ENCODE results near the gene TMEM82.

Gene TMEM82

DNA sequence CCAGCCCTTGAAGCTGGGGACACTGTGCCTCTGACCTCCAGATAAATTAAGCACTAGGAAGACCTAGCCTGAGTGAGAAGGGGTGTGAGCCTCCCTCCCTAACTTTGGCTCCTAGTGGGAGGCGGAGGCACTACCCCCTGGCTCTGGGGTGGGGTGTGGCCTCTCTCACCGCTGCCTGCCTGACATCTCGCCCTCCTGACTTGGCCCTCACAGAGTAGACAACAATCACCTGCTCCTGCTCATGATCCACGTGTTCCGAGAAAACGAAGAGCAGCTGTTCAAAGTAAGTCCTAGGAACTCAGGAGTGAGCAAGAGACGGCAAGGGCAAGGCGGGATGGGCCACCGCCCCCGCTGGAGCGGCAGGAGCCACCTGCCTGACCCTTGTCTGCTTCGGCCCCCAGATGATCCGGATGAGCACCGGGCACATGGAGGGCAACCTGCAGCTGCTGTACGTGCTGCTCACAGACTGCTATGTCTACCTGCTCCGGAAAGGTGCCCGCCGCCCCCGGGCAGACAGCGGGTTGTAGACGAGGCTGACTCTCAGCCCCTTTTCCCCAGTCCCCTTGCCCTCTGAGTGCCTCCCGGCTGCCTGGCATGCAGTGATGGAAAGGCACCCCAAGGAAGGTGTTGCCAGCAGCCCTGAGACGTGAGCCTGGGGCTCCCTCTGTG is 14.3 kb upstream of the TMEM82 start:
- no peaks in the 10 kb centered on the region for H3K27me3 ChIP-seq (ENCODE audit: control insufficient read depth in 2 of 2, insufficient read depth in 2 of 2, low read length in 2 of 2)
- H3K4me3 ChIP-seq (ENCODE audit: low read length in 2 of 2), result no peak overlapping the region
- H3K9me3 ChIP-seq (ENCODE audit: control insufficient read depth in 2 of 2, low read length in 2 of 2), result no peaks in the 10 kb centered on the region
- peaks cover 64 to 74% of the 10 kb centered on the region in 2 donors for H3K36me3 ChIP-seq (ENCODE audit: control insufficient read depth in 2 of 2, insufficient read depth in 2 of 2, low read length in 2 of 2)
- H3K9ac ChIP-seq (ENCODE audit: low read depth in 1 of 2, low read length in 2 of 2), result no peak overlapping the region
- no peaks in the 10 kb centered on the region for H3K4me1 ChIP-seq (ENCODE audit: control insufficient read depth in 2 of 2, insufficient read depth in 2 of 2, low read length in 2 of 2)
- no peak overlapping the region for H3K27ac ChIP-seq (ENCODE audit: low read depth in 2 of 2, low read length in 2 of 2)

- Histone ChIP-seq H3K27me3 (ENCODE audit: control insufficient read depth in 2 of 2, insufficient read depth in 2 of 2, low read length in 2 of 2) (no peaks in the 10 kb centered on the region), H3K9ac (ENCODE audit: low read depth in 1 of 2, low read length in 2 of 2) (no peak overlapping the region), H3K27ac (ENCODE audit: low read depth in 2 of 2, low read length in 2 of 2) (no peak overlapping the region), H3K4me3 (ENCODE audit: low read length in 2 of 2) (no peak overlapping the region), H3K4me1 (ENCODE audit: control insufficient read depth in 2 of 2, insufficient read depth in 2 of 2, low read length in 2 of 2) (no peaks in the 10 kb centered on the region), H3K36me3 (ENCODE audit: control insufficient read depth in 2 of 2, insufficient read depth in 2 of 2, low read length in 2 of 2) (peaks cover 72 to 85% of the 10 kb centered on the region in 2 donors), H3K9me3 (ENCODE audit: control insufficient read depth in 2 of 2, low read length in 2 of 2) (no peaks in the 10 kb centered on the region)
Measured at GRCh38 chr1:15728937-15729657, 13.2 kb upstream of the TMEM82 start.

- Histone ChIP-seq H3K4me3 (ENCODE audit: low read length in 2 of 2) (no peak overlapping the region), H3K9me3 (ENCODE audit: control insufficient read depth in 2 of 2, low read length in 2 of 2) (no peaks in the 10 kb centered on the region), H3K36me3 (ENCODE audit: control insufficient read depth in 2 of 2, insufficient read depth in 2 of 2, low read length in 2 of 2) (peaks cover 77 to 79% of the 10 kb centered on the region in 2 donors), H3K27ac (ENCODE audit: low read depth in 2 of 2, low read length in 2 of 2) (no peak overlapping the region), H3K9ac (ENCODE audit: low read depth in 1 of 2, low read length in 2 of 2) (no peak overlapping the region), H3K27me3 (ENCODE audit: control insufficient read depth in 2 of 2, insufficient read depth in 2 of 2, low read length in 2 of 2) (no peaks in the 10 kb centered on the region), H3K4me1 (ENCODE audit: control insufficient read depth in 2 of 2, insufficient read depth in 2 of 2, low read length in 2 of 2) (peaks cover 5 to 9% of the 10 kb centered on the region in 2 donors)
Measured at GRCh38 chr1:15730423-15730822, 11.9 kb upstream of the TMEM82 start.

- H3K27ac ChIP-seq (ENCODE audit: low read depth in 2 of 2, low read length in 2 of 2), result no peak overlapping the region
- no peak overlapping the region for H3K4me3 ChIP-seq (ENCODE audit: low read length in 2 of 2)
- peaks cover 9 to 14% of the 10 kb centered on the region in 2 donors for H3K4me1 ChIP-seq (ENCODE audit: control insufficient read depth in 2 of 2, insufficient read depth in 2 of 2, low read length in 2 of 2)
- H3K9ac ChIP-seq (ENCODE audit: low read depth in 1 of 2, low read length in 2 of 2), result no peak overlapping the region
- H3K27me3 ChIP-seq (ENCODE audit: control insufficient read depth in 2 of 2, insufficient read depth in 2 of 2, low read length in 2 of 2), result no peaks in the 10 kb centered on the region
- H3K9me3 ChIP-seq (ENCODE audit: control insufficient read depth in 2 of 2, low read length in 2 of 2), result no peaks in the 10 kb centered on the region
- peaks cover 72 to 74% of the 10 kb centered on the region in 2 donors for H3K36me3 ChIP-seq (ENCODE audit: control insufficient read depth in 2 of 2, insufficient read depth in 2 of 2, low read length in 2 of 2)
Measured at GRCh38 chr1:15730936-15731335, 11.4 kb upstream of the TMEM82 start.

DNA sequence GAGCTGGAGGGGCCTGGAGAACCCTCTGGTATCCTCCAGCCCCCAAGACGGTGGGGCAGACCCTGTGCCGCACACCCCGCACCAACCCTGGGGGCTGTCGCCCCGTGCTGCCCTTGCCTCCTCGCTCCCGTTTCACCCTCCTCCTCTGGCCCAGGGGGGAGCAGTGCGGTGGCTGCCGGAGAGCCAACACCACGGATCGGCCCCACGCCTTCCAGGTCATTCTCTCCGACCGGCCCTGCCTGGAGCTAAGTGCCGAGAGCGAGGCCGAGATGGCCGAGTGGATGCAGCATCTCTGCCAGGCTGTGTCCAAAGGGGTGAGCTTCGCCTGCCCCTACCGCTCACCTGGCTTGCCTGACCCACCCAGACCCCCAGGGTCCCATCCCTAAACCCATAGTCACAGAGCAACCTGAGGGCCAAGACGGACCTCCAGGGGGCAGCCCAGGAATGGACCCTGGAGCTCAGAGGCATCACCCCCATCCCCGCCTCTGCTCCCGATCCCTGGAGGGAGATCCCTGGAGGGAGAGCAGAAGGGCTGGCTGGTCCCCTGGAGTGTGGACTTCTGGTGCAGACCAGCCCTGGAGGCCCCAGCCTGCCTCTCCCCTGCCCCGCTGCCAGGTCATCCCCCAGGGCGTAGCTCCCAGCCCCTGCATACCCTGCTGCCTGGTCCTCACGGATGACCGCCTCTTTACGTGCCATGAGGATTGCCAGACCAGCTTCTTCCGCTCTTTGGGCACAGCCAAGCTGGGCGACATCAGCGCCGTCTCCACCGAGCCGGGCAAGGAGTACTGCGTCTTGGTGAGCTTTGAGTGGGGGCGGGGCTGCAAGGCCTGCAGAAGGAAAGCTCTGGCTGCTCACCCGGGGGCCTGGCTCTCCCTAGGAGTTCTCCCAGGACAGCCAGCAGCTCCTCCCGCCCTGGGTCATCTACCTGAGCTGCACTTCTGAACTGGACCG is 10.3 kb upstream of the TMEM82 start:
- Histone ChIP-seq H3K36me3 (ENCODE audit: control insufficient read depth in 2 of 2, insufficient read depth in 2 of 2, low read length in 2 of 2) (peaks cover 64 to 66% of the 10 kb centered on the region in 2 donors), H3K4me1 (ENCODE audit: control insufficient read depth in 2 of 2, insufficient read depth in 2 of 2, low read length in 2 of 2) (peaks cover 13 to 22% of the 10 kb centered on the region in 2 donors), H3K27me3 (ENCODE audit: control insufficient read depth in 2 of 2, insufficient read depth in 2 of 2, low read length in 2 of 2) (no peaks in the 10 kb centered on the region), H3K4me3 (ENCODE audit: low read length in 2 of 2) (no peak overlapping the region), H3K9ac (ENCODE audit: low read depth in 1 of 2, low read length in 2 of 2) (no peak overlapping the region), H3K9me3 (ENCODE audit: control insufficient read depth in 2 of 2, low read length in 2 of 2) (no peaks in the 10 kb centered on the region), H3K27ac (ENCODE audit: low read depth in 2 of 2, low read length in 2 of 2) (no peak overlapping the region)

DNA sequence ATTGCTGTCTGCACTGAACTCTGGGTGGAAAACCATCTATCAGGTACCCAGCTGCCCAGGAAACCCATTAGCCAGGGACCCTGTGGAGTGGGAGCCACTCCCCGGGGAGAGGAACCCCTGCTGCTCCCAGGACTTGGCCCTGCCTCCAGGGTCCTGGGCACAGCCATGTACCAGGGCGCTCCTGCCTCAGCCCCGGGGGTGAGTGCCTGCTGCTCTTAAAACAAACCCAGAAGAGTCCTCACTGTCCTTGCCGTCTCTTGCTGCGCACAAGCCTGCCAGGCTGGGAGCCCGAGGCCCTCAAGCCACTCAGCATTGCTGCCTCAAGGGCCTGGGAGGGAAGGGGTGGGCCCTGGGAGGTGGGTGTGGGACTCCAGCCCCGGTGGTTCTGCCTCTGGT is 9.6 kb upstream of the TMEM82 start:
- Histone ChIP-seq H3K9ac (ENCODE audit: low read depth in 1 of 2, low read length in 2 of 2) (no peak overlapping the region), H3K9me3 (ENCODE audit: control insufficient read depth in 2 of 2, low read length in 2 of 2) (no peaks in the 10 kb centered on the region), H3K4me1 (ENCODE audit: control insufficient read depth in 2 of 2, insufficient read depth in 2 of 2, low read length in 2 of 2) (peaks cover 16 to 29% of the 10 kb centered on the region in 2 donors), H3K36me3 (ENCODE audit: control insufficient read depth in 2 of 2, insufficient read depth in 2 of 2, low read length in 2 of 2) (peaks cover 58 to 59% of the 10 kb centered on the region in 2 donors), H3K27me3 (ENCODE audit: control insufficient read depth in 2 of 2, insufficient read depth in 2 of 2, low read length in 2 of 2) (no peaks in the 10 kb centered on the region), H3K27ac (ENCODE audit: low read depth in 2 of 2, low read length in 2 of 2) (no peak overlapping the region), H3K4me3 (ENCODE audit: low read length in 2 of 2) (no peak overlapping the region)

DNA sequence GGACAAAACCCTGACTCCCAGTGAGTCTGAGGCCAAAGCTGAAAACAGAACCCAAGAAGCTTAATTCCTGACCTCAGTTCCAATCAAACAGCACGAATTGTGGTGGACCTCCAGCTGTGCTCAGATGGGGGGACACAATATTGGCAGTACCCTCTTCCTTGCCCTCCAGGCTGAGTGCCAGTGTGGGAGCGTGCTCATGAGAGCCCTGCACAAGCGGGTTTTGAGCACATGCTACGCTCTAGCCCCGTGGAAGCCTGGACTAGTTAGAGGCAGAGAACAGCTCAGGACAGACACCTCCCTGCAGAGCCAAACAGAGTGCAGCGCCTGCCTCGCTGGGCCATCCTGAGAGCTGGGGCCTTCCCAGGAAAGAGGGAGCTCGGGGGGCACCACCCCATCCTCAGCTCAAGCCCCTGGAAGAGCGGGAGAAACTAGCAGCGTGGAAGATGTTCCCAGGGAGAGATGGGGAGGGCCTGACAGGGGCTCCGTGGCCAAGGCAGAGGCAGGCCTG is 9.0 kb upstream of the TMEM82 start:
- Histone ChIP-seq H3K4me3 (ENCODE audit: low read length in 2 of 2) (no peak overlapping the region), H3K9ac (ENCODE audit: low read depth in 1 of 2, low read length in 2 of 2) (no peak overlapping the region), H3K36me3 (ENCODE audit: control insufficient read depth in 2 of 2, insufficient read depth in 2 of 2, low read length in 2 of 2) (peaks cover 52 to 53% of the 10 kb centered on the region in 2 donors), H3K4me1 (ENCODE audit: control insufficient read depth in 2 of 2, insufficient read depth in 2 of 2, low read length in 2 of 2) (peaks cover 22 to 35% of the 10 kb centered on the region in 2 donors), H3K27me3 (ENCODE audit: control insufficient read depth in 2 of 2, insufficient read depth in 2 of 2, low read length in 2 of 2) (no peaks in the 10 kb centered on the region), H3K27ac (ENCODE audit: low read depth in 2 of 2, low read length in 2 of 2) (no peak overlapping the region), H3K9me3 (ENCODE audit: control insufficient read depth in 2 of 2, low read length in 2 of 2) (no peaks in the 10 kb centered on the region)

DNA sequence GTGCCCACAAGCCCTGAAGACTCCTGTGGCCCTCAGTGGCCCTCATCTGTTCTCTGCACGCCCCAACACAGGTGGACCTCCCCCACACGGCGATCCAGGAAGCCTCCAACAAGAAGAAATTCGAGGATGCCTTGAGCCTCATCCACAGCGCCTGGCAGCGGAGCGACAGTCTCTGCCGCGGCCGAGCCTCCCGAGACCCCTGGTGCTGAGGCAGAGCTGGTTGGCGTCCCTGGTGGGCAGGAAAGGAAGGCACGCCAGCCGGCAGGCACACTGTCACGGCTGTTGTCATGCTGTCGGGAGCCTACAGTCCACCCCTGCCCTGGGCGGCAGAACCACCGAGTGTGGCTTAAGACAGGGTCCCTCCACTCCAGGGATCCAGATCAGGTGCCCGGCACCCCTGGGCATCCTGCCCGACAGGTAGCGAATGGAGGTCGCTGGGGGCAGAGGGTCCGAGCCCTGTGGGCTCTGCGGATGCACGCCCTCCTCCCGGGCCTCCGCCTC is 8.5 kb upstream of the TMEM82 start:
- Histone ChIP-seq H3K4me1 (ENCODE audit: control insufficient read depth in 2 of 2, insufficient read depth in 2 of 2, low read length in 2 of 2) (peaks cover 25 to 37% of the 10 kb centered on the region in 2 donors), H3K9me3 (ENCODE audit: control insufficient read depth in 2 of 2, low read length in 2 of 2) (no peaks in the 10 kb centered on the region), H3K4me3 (ENCODE audit: low read length in 2 of 2) (no peak overlapping the region), H3K36me3 (ENCODE audit: control insufficient read depth in 2 of 2, insufficient read depth in 2 of 2, low read length in 2 of 2) (peaks cover 48% of the 10 kb centered on the region in 2 donors), H3K9ac (ENCODE audit: low read depth in 1 of 2, low read length in 2 of 2) (no peak overlapping the region), H3K27ac (ENCODE audit: low read depth in 2 of 2, low read length in 2 of 2) (no peak overlapping the region), H3K27me3 (ENCODE audit: control insufficient read depth in 2 of 2, insufficient read depth in 2 of 2, low read length in 2 of 2) (no peaks in the 10 kb centered on the region)

GRCh38 chr1:15734296-15734695 is 8.0 kb upstream of the TMEM82 start:
- no peaks in the 10 kb centered on the region for H3K27me3 ChIP-seq (ENCODE audit: control insufficient read depth in 2 of 2, insufficient read depth in 2 of 2, low read length in 2 of 2)
- H3K4me3 ChIP-seq (ENCODE audit: low read length in 2 of 2), result no peak overlapping the region
- H3K4me1 ChIP-seq (ENCODE audit: control insufficient read depth in 2 of 2, insufficient read depth in 2 of 2, low read length in 2 of 2), result peaks cover 26 to 37% of the 10 kb centered on the region in 2 donors
- no peak overlapping the region for H3K9ac ChIP-seq (ENCODE audit: low read depth in 1 of 2, low read length in 2 of 2)
- H3K36me3 ChIP-seq (ENCODE audit: control insufficient read depth in 2 of 2, insufficient read depth in 2 of 2, low read length in 2 of 2), result peaks cover 43% of the 10 kb centered on the region in 2 donors
- no peaks in the 10 kb centered on the region for H3K9me3 ChIP-seq (ENCODE audit: control insufficient read depth in 2 of 2, low read length in 2 of 2)
- H3K27ac ChIP-seq (ENCODE audit: low read depth in 2 of 2, low read length in 2 of 2), result no peak overlapping the region

All from mucosa of rectum (tissue), 2 donors.